NCI-H2227 treated with DMSO at 0.1 percent for 48 hours (cell line): ENCODE results near the gene RAP1A.
"Not testable (repeated sequence)": the region's sequence is repeated elsewhere in the genome, so short reads cannot be mapped to it uniquely, and the experiment has no call there.

Experiments used
- DNase-seq: peaks from one replicate; lab custom pipeline; 2025; lab: John Stamatoyannopoulos, UW

RAP1A gene

DNA sequence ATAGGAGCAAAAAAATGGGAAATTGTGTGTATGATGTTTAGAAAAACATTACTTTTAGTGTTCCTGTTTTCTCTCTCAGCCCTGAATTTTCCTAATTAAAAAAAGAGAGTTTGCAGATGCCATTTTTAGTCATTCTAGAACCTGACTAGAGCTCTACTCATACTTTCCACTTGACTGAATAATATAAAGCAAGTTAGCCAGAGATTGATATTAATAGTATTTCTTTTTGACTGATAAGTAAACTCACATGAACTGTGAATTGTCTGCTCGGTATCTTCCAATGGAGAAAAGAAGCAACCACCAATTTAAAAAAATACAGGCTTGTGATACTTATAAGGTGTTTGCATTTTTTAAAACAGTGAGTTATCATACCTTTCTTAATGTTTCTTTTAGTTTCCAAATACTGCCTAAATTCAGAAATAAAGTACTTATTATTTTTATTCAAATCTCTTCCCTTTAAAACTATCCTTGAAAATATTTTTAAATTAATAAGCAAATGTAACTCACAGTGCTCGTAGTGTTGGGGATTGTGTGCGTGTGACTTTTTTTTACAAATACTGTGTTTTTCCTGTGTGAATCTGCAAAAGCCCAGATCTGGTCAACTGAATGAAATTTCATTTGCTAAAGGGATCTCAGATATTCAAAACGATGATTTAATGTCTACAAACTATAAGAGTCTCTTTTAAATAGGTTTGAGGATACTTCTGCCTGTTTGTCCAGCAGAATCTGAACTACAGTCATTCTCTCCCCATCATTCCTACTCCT is 9.8 kb downstream of the RAP1A start:
- DNase-seq: no peak

DNA sequence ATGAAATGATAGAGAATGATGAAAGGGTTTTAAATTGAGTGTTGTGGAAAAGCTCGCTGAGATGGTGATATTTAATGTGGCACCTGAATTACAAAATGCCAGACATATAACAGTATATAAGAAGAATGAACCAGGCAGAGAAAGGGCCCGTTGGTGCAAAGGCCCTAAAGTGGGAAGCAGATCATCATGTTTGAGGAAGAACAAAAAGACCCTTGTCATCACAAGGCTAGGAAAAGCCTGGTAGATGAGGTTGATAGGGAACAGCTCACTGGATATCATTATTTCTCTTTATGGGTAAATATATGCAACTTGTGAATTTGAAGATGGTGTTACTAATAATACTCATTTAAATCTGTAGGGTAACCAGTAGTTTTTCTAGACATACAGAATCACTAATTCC is 11.0 kb downstream of the RAP1A start:
- no peak for DNase-seq

DNA sequence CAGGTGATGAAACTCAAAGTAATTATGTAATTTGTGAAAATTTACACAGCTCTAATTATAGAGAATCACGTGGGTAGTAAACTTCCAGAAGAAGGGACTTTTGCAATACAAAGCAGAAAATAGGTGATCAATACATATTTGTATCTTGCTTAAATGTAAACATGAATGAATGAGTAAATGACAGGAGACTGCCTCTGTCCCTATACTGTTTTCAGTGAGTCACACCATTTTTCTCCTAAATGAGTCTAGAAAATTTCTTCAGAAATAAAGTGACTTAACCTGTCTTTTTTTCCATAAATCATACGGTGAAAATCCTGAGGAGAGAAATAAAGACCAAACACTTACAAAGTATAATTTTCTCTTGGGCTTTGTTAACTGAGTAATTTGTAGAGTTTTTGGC is 11.9 kb downstream of the RAP1A start:
- DNase-seq: no peak

DNA sequence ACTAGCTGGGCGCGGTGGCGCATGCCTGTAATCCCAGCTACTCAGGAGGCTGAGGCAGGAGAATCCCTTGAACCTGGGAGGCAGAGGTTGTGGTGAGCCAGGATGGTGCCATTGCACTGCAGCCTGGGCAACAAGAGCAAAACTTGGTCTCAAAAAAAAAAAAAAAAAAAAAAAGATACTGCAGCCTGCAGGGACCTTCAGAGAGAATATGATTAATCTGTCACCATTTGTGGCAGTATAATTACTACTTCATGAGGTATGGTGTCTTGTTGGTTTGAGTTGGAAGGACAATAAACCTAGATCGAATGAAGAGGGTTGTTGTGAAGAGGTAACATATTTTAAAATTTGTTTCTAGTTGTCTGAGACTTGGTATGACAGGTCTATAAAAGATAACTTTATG is 13.2 kb downstream of the RAP1A start:
- DNase-seq: not testable (repeated sequence)

DNA sequence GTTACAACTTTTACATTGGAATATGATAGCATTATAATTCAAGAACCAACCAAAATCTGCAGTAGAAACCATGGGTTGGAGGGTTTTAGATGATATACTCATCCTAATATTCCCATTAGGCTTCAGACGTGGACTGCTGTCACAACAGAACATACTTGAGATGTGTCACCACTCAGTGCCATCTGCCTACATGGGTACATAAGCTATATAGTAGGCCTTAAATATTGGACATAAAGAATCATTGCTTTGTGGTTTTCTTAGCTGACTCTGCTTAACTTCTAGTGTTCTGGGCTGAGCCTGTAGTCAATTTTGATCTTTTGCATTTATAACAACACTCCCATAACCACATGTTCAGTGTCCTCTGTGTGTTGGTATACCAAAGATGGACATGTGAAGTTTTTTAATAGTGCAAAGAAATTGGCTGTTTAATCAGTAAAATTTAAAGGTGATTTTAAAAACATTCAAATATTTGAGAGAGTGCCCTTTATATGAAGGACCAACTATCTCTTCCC is 14.2 kb downstream of the RAP1A start:
- DNase-seq: no peak

DNA sequence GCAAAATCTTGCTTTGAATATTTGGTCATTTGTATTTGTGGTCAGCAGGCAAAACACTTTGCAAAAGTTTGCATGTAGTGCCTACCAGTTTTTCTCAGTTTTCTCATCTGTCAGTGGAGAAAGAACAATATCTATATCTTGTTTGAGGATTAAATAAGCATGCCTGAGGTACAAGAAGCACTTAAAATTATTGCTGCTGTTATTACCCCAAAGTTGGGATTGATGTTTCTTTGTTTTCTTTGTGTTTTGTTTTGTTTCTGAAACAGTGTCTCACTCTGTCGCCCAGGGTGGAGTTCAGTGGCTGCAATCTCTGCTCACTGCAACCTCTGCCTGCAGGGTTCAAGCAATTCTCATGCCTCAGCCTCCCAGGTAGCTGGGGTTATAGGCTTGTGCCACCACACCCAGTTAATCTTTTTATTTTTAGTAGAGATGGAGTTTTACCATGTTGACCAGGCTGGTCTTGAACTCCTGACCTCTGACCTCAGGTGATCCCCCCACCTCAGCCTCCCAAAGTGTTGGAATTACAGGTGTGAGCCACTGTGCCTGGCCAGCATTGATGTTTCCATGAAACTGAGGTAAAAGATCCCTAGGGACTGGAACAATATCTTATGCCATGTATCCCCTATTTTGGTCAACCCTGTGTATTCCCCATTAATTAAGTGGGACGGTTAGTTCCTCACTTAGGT is 15.9 kb downstream of the RAP1A start:
- no peak for DNase-seq

DNA sequence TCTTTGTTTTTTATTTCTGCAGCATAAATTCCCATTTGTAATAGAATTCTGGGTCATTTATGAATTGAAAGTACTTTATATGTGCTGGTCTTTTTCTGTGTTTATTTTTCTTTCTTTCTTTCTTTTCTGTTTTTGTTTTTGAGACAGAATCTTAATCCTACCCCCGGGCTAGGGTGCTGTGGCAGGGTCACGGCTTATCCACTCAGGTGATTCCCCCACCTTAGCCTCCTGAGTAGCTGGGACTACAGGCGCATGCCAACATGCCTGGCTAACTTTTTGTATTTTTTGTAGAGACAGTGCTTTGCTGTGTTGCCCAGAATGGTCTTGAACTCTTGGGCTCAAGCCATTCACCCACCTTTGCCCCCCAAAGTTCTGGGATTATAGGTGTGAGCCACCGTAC is 18.7 kb downstream of the RAP1A start:
- DNase-seq: no peak

DNA sequence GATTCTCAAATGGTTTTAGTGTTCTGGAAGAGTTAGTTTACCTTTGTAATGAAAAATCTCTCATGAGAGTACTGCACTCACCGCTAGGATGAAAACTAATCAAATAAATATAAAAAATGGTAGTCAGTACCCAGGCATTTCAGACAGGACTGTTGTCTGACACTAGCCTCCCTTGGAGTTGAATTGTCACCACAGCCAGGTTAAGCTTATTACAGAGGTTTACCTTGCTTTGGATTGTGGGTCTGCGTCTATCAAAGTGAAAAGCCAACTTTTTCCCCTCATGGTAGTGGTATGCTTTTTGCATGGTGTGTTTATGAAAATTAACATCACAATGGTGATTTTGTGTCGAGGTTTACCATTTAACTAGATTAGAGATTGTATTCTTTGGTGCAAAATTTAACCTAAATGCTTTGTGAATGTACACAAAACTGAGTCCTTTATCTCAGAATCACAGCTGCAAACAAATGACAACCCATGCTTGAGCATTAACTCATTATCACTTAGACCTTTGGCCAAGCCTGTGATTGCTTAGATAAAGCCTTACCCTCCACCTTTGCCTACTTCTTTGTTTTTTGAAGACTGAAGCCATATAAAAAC is 20.1 kb downstream of the RAP1A start:
- no peak for DNase-seq

DNA sequence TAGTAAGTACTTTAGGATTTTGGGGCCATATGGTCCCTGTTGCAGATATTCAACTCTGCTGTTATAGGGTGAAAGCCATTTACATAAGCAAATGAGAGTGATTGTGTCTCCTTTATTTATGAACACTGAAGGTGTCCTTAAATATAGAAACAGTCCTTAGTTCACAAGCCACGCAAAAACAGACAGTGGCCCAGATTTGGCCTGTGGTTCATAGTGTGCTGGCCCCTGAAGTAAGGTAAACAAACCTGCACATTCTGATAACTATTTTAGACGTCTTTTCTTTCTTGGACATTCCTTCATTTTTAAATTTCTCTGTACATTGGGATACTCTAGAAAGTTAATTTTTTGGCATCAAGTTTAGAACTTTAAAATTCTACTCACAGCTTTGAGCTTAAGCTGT is 23.5 kb downstream of the RAP1A start:
- no peak for DNase-seq

DNA sequence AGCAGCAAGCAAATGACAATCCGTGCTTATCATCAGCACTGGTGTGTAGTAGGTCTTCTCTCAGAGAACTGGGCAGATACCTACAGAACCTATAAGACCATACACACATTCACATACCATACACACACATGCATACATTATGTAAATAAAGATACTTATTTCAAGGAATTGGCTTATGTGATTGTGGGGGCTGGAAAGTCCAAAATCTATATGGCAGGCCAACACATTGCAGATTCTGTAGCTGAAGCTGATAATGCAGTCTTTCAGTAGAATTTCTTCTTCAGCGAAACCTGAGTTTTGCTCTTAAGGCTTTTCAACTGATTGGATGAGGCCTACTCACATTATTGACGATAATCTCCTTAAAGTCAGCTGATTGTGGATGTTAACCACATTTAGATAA is 24.1 kb downstream of the RAP1A start:
- DNase-seq: no peak

DNA sequence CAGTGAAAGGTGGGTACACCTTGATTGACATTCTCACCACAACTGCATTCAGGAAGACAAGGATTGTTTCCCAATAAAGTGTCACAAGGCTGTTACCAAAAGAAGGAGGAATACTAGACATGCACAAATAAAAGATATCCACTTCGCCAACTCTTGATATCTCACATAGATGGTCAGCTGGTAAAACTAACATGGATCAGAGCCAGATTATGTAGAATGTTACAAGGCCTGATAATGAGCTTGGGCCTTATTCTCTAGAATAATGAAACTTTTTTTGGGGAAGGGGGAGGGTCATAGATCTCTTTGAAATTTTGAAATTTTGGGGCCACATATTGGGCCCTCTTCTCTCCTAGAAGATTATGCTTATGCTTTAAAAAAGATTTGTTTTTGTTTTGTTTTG is 24.9 kb downstream of the RAP1A start:
- DNase-seq: no peak

DNA sequence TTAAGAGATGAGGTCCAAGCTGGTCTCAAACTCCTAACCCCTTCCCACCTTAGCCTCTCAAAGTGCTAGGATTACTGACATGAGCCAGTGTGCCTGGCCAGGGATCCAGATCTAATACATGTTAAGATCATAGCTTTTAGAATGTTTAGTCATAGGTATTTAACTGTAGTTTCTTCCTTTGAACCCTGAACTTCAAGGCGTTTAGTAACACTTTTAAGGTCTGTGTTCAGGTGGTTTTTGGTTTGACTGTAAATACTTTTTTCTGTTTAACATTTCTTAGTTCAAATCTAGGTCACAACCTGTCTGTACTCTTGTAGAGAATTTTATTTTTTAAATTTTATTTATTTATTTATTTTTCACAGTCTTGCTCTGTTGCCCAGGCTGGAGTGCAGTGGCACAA is 28.1 kb downstream of the RAP1A start:
- DNase-seq: no peak

DNA sequence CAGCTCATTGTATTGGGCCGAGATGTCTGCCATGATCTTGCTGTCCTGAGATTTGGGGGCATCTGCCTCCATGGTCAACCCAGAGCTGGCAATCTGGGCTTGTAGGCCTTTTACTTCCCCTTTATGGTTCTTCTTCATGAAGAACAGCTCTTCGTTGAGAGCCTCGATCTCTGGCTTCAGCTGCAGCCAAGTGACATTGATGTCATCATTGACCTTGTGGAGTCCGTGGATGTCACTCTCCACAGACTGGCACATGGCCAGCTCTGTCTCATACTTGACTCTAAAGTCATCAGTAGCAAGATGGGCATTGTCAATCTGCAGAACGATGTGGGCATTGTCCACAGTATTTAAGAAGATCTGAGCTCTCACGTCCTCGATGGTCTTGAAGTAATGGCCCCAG is 29.2 kb downstream of the RAP1A start:
- DNase-seq: no peak

DNA sequence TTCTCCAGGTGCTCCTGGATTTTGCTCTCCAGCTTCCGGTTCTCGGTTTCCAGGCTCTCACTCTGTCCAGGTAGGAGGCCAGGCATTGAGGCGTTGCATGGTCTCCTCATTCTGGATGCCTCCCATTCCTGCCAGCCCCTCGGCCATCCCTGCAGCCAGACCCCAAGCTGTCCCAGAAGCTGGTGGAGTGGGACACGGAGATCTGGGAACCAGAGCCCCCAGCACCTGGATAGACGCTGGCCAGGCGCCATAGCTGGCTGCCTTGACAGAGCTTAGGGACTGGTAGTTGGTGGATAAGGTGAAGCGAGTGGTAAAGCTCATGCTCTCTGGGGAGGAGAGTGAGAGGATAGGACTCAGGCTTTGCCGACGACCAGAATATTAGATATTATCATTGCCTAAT is 29.6 kb downstream of the RAP1A start:
- DNase-seq: no peak

DNA sequence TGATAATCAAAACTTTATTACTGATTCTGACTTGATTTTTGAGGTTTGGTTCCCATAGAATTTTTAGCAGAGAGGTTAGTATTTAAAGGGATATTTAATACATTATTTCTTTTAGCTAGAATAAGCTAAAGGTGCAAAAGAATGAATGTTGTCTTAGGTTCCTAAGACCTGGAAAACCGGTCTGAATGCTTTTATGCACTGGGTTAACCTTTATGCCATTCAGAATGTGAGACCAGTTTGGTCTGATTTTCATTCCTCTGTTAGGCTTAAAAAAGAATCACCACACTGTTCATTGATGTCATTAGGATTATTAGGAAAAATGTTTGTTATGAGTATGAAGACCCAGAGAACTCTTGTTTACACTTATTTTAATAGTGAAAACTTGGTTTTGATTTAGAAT is 30.1 kb downstream of the RAP1A start:
- DNase-seq: no peak

DNA sequence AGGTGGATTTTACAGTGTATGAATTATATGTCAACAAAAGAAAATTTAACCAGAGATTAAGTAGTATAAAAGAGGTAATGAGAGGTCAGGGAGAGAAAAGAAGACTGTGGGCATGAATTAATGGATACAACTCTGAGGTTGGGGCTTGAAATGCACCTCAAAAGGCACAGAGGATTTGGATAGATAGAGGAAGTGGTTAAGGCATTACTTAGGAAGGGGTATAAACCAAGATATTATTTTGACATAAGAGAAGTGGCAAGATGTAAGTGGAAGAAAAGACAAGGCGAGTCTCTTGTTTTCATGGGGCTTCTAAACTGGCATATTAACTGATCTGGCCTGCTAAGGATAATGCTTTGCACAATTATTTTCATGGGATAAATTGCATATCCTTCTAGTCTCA is 34.1 kb downstream of the RAP1A start:
- no peak for DNase-seq

DNA sequence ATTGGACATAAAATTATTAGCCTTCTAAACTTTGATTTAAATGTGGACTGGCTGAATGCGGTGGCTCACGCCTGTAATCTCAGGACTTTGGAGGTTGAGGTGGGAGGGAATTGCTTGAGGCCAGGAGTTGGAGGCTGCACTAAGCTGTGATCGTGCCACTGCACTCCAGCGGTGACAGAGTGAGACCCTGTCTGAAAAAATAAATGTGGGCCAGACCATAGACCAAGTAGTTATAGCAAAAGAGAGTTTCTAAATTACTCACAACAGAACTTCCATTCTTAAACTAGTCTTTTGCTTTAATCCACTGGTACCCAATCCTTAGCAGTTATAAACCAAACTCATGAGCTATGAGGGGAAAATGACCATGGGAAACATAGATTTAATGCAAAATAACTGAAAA is 35.2 kb downstream of the RAP1A start:
- DNase-seq: no peak

DNA sequence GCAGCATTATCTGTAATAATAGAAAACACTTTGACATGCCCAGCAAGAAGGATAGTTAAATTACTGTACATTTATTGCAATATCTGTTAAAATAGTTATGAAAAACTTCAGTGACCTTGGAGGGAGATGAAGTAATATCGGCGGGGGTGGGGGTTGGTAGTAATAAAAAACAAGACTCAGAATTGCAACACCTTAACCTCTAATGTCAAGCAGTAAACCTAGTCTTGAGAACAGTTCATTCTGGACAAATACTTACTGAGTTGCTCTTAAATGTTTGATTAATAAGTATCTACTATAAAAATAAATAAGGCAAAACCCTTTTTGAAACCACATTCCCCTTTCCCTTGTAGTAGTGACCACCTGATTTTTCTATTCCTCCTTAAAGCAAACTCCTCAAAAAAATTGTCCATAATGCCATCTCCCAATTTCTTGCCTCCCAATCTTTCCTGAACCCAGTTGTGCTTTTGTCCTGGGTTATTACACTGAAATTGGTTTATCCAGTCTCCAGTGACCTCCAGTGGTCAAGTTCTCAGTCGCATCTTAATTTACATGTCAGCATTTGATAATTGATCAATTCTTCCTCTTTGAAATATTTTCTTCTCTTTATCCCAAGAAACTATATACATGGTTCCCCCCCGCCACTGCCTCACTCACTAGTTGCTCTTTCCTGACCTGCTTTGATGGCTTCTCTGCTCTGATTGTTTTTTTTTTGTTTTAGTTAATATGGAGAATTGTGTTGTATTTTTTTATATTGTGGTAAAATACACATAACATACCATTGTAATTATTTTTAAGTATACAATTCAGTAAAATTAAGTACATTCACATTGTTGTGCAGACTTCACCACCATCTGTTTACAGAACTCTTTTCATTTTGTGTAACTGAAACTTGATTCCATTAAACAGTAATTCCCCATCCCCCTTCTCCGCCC is 36.8 kb downstream of the RAP1A start:
- no peak for DNase-seq

DNA sequence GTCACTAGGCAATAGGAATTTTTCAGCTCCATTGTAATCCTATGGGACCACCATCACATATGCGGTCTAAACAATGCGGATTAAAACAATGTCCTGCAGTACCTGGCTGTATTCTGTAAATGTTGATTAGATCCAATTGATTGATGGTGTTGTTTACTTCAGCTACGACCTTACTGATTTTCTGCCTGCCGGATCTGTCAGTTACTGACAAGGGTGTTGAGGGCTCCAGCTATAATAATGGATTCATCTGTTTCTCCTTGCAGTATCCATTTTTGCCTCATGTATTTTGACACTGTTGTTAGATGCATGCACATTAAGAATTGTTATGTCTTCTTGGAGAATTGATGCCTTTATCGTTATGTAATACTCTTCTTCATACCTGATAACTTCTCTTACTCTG is 39.0 kb downstream of the RAP1A start:
- DNase-seq: no peak

DNA sequence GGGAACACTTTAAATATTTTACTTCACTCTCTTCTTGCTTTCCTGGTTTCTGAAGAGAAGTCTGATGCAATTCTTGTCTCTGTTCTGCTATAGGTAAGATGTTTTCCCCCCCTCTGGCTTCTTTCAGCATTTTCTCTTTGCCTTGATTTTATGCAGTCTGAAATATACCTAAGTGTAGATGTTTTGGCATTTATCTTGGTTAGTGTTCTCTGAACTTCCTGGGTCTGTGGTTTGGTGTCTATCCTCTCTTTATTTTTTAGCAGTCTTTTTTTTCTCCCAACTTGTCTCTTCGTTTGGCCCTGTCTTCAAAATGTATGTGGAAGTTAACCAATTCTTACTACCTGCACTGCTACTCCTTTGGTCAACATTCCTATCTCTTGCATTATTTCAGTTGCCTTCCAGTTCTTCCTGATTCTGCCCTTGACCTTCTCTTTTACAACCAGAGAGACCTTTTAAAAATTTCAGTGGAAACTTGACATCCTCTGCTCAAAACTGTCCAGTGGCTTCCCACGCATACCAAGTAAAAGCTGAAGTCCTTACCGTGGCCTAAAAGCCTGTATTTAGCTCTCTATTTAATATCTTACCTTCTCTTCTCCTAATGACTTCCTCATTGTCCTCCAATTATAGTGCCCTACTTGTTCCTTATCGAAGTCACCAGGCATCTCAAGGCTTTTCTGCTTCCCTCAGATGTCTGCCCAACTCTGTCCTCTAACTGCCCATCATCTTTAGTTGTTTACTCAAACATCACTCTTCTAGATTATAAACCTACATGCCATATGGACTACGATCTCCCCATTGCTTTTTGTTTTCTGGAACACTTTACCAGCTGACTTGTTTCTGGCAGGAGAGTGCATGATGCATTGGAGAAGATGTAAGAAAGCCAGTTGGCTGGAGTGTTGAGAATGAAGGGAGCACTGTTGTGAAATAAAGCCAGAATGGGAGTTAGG is 40.9 kb downstream of the RAP1A start:
- no peak for DNase-seq

DNA sequence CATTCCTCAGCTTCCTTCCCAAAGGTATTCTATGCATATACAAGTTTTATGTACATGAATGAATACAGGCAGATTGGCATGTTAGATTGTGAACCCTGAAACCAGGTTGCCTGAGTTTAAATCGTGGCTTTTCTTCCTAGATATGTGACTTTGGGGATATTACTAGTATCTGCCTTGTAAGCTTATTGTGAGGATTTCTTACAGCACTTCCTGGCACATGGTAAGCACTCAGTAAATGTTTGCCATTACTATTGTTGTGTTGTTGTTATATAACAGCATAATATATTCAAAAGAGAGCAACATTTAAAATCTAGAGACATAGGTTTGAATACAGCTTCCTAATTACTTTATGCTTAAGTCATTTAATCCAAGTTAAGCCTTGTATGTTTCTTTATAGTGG is 45.1 kb downstream of the RAP1A start:
- DNase-seq: no peak
